A549 (cell line): ENCODE data around the gene ACTN1.

Source experiments
- CBX2 ChIP-seq: fragments of 200-600 bp; sonication (generic); IDR thresholded peaks from 2 replicates; pipeline ENCODE4 v1.6.1; 2016; ENCODE audit warnings: low read depth, mild to moderate bottlenecking, borderline replicate concordance
- CTCF ChIP-seq: fragments of >200 bp; sonication (Bioruptor Twin); formaldehyde crosslinking; IDR thresholded peaks from 3 replicates; pipeline ENCODE4 v1.5.1; 2016
- EP300 ChIP-seq, 2 experiments: fragments of >200 bp; sonication (Bioruptor Twin); formaldehyde crosslinking; IDR thresholded peaks; 2 replicates in 1 of 2; 3 replicates in 1 of 2; pipeline ENCODE4 v1.6.1; 2016 to 2017
- HOXB13 ChIP-seq: fragments of 250-450 bp; sonication (Bioruptor Pico); IDR thresholded peaks from 2 replicates; pipeline ENCODE4 v1.5.0; 2020; ENCODE audit warnings: low read depth, mild to moderate bottlenecking, moderate library complexity
- MAX ChIP-seq: IDR thresholded peaks from 2 replicates; pipeline ENCODE4 v1.6.1; 2012
- POLR2A ChIP-seq: IDR thresholded peaks from 2 replicates; pipeline ENCODE4 v1.6.1; 2012; ENCODE audit warnings: mild to moderate bottlenecking, low read length
- TP53 ChIP-seq: fragments of 250-450 bp; sonication (Bioruptor Pico); IDR thresholded peaks from 2 replicates; pipeline ENCODE4 v1.5.0; 2021; ENCODE audit warnings: mild to moderate bottlenecking, moderate library complexity

GRCh38 chr14:68927956-68928675 is 51.0 kb downstream of the ACTN1 start:
- TF ChIP-seq EP300 (IDR thresholded peaks at IDR 0.05) (no peak), POLR2A (no peak), TP53 (CRISPR knock-in tag) (no peak), CTCF (no peak), HOXB13 (CRISPR knock-in tag) (no peak), CBX2 (no peak), MAX (no peak)
